ENCODE results near the gene ATP6V0E1.

- no peak for TF ChIP-seq POLR2A (IDR thresholded peaks at IDR 0.05)
- TF ChIP-seq CTCF (IDR thresholded peaks at IDR 0.05), result no peak
Observed at GRCh38 chr5:172950176-172950965, 33.2 kb upstream of the ATP6V0E1 start.
